ENCODE data around the gene CCDC15. TPM values are rescaled to one million over a fixed set of nuclear protein-coding genes. Genes with fewer than 3 reads are reported as not detected.

CCDC15 gene
- total and polyA plus RNA-seq, 2 of the 13 experiments (the other 11 are each of a cell fraction or from before 2014, with no cell fraction given), result 2.2 to 4.6 TPM

- TF ChIP-seq PRDM10 (CRISPR knock-in tag; IDR thresholded peaks at IDR 0.05; ENCODE audit: low read depth) (peak; percentile 94), HCFC1 (IDR thresholded peaks at IDR 0.05; ENCODE audit: low read depth, low read length) (no peak), TAF15 (IDR thresholded peaks at IDR 0.05; ENCODE audit: low read depth, low read length, poor library complexity, severe bottlenecking) (no peak), RBM39 (IDR thresholded peaks at IDR 0.05; ENCODE audit: low read depth, low read length, poor library complexity, severe bottlenecking) (no peak), TFAP4 (IDR thresholded peaks at IDR 0.05; ENCODE audit: borderline replicate concordance, low read depth) (no peak), ARID5B (CRISPR knock-in tag; IDR thresholded peaks at IDR 0.05) (no peak), NFKBIZ (CRISPR knock-in tag; IDR thresholded peaks at IDR 0.05) (no peak), MAF1 (CRISPR knock-in tag; IDR thresholded peaks at IDR 0.05; ENCODE audit: borderline replicate concordance) (no peak)
- intact Hi-C loops (cut with micrococcal nuclease; ENCODE audit: unreplicated experiment), result no loop called here
- Histone ChIP-seq H2AFZ (ENCODE audit: low read length) (no peak overlapping the region), H3K27ac (ENCODE audit: extremely low read length, insufficient read depth, low read length) (no peak overlapping the region), H3K79me2 (ENCODE audit: insufficient read depth, low read length) (no peaks in the 10 kb centered on the region), H3K4me2 (ENCODE audit: low read depth, low read length) (peak overlapping the region; percentile 18; the same call in 1 of the 2 replicates), H4K20me1 (ENCODE audit: insufficient read depth, low read length) (no peaks in the 10 kb centered on the region), H3K4me1 (ENCODE audit: insufficient read depth, low read length) (peaks cover 37% of the 10 kb centered on the region), H3K4me3 (replicated peaks in 1 of 3; ENCODE audit: insufficient read depth in 1 of 3, low read depth in 2 of 3, low read length in 3 of 3) (no peak overlapping the region), H3K36me3 (replicated peaks in 1 of 2; ENCODE audit: control insufficient read depth in 1 of 2, insufficient read depth in 2 of 2, low read length in 2 of 2) (no peaks in the 10 kb centered on the region), H3K27me3 (ENCODE audit: control insufficient read depth in 1 of 2, insufficient read depth in 2 of 2, low read length in 2 of 2) (no peaks in the 10 kb centered on the region; a peak in 1 of 5 replicates), H3K9ac (ENCODE audit: insufficient read depth, low read depth, low read length) (no peak overlapping the region), H3K9me3 (ENCODE audit: low read length) (no peaks in the 10 kb centered on the region)
- WGBS (ENCODE audit: low lambda C conversion rate), result 52% methylated on average over 16 of the region's 18 CpGs
- BruUV-seq (replicated peaks), result no TSS peak
- ATAC-seq (no peak), DNase-seq (ENCODE audit: low spot score) (no peak), FAIRE-seq (no peak)
- POLR2A ChIA-PET, result no interaction called here
- in situ Hi-C loops (cut with HindIII; ENCODE audit: extremely low pct_ligation_motif_present, low pct_unique_long_range_greater_than_20kb), result no loop called here
- CTCF ChIA-PET (ENCODE audit: low intra/inter-chr PET ratio, low total read pairs), result no interaction called here
These were observed 125.3 kb downstream of the CCDC15 start for GRCh38 chr11:125079151-125079877.

All from HepG2 (cell line).